SKM-1 treated with dmso at 0.1 percent for 144 hours (cell line): ENCODE measurements around the gene UBLCP1.
A peak's percentile ranks its signal among the peaks of the same experiment; 100 is the strongest.

Experiments used
- DNase-seq: peaks from one replicate; lab custom pipeline; 2025; ENCODE audit not compliant: unreplicated experiment; lab: John Stamatoyannopoulos, UW

UBLCP1 gene

DNA sequence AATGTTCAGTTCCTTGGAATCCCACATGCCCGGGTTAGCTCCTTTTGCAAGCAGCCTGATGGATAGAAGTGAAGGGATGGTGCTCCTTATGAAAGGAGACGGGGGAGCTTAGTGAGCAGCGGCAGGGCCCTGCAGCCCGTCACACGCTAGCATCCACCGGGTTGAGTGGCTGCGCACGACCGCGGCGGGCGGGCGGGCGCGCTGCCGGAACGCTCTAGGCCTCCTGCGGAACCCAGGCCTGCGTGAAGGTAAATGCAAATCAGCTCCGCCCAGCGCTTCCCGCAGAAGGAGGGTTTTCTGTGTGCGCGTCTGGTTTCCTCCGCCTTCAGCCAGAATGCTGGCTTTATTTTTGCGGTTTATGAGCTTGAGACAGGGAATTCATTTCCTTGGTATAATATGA lies 47.4 kb downstream of the UBLCP1 start:
- no peak for DNase-seq

DNA sequence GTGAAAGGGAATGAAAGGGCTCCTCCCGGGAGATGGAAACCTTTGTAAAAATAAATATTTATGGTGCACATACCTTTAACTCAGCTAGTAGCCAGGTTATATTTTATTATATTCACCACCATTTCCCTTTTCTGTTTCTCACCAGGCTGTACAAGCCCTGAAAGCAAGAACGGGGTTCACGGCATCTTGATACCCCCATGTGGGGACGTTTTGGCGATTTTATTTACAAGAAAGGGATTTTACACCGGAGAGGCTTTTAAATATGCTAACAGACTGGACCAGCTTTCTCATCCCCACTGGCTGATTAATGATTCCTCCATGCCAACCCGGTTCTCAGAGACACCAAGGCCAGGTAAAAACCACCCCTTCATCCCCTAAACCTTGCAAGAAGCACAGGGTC lies 48.0 kb downstream of the UBLCP1 start:
- DNase-seq, result no peak

DNA sequence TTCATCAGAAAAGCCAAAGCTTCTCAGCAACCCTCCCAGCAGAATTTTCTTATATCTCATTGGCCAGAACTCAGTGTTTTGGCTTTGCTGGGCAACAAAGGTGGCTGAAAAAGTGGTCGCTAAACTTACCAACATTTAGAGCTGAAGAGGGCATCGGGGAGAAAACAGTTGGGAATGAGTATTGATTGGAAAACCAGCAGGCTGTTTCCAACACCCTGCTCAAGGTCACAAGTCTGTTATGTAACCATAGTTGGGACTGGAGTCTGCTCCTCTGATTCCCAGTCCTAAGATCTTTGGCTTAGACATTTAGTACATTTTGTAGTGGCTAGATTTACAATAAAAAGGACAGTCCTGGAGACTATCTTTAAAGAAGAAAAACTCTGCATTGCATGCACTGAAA lies 50.1 kb downstream of the UBLCP1 start:
- DNase-seq, result no peak

DNA sequence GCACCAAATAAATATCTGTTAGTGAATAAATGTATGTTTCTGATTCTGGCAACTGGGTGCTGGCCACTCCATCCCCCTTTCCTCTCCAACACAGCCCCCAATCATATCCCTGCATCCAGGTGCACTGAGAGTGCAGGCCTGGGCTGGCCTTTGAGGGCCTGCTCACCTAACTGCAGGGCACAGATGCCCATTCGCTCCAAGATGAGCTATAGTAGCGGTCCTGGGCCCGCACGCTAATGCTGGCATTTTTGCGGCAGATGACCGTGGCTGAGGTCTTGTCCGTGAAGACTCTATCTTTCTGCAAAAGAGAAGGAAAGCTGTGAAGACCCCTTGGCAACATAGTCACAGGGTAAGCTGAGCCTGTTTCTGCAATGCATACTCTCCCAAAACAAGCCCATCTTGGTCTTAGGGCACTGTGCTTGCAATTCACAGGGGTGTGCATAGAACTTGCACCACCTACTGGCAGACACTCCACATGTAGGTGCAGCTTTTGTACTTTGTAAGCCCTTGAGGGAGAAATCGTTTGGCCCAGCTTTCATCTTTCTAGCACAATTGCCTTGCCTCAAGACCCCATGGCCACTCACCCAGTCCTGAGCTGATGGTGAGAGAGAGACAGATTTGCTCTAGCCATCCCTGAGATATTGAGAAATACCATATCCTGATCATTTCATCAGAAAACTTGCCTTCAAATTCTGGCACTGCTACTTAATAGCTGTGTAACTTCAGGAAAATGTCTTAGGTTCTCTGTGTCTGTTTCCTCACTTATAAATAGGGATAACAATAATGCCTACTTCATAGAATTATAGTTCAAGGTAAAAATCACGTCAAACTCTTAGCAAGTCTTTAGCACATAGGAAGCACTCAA lies 53.7 kb downstream of the UBLCP1 start:
- peak; percentile 34 for DNase-seq

DNA sequence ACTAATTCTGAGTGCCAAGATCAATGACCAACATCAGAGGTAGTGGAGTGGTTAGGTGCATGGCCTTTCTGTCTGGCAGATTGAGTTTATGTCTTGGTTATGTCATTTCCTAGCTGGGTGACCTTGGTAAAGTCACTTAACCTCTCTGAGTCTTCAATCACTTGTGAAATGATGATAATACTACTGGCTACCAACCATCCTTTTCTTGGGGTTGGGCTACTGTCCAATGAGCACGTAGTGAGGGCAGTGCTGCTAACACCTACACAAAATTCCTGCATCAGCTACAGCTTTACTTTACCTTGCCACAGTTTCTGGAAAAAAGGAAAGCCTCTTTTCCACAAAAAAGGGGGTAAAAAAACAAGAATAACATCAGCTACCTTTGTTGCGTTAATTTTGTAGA lies 54.8 kb downstream of the UBLCP1 start:
- DNase-seq, result no peak

DNA sequence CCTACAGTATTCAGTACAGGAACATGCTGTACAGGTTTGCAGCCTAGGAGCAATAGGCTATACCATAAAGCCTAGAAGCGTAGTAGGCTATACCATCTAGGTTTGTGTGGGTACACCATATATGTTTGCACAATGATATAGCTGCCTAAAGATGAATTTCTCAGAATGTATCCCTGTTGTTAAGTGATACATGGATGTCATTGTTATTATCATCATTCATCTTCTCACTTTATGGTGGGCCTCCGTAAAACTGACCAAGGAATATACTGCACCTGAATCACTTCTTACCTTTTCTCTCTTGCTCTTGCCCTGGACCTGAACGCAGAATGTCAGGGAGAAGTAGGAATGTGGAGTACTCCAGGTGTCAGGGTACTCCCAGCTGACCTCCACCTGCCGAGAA lies 55.4 kb downstream of the UBLCP1 start:
- DNase-seq, result no peak

DNA sequence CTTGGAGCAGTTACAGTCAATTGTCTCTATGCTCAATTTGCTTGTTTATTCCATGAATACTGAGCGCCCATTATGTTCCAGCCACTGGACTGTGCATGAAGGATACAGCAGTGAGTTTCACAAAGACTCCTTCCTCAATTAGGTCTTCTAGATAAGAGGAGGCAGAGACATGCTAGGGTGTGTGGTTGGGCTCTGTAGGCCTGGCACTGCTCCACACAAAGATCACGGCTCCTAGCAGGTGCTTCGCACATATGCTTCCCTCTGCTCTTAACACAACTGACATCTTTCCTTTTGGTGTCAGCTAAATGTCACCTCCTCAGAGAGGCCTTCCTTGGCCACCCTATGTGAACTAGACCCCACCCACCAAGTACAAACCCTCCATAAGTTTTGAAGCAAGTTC lies 56.3 kb downstream of the UBLCP1 start:
- no peak for DNase-seq

DNA sequence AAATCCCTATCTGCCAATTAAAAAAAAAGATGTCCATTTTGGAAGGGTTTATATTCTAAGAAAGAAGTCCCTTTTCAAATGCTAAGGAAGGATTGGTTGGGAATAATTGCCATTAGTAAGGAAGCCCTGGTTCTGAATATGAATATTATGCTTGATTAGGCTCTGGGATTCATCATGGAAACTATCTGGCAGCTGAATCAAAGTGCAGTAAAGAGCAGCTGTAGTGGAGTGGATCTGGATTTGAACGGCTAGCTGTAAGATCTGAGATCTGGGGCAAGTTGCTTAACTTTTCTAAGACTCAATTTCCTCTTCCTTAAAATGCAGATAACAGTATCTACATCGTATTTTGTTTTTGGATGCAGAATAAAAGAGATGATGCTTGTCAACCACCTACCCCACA lies 56.7 kb downstream of the UBLCP1 start:
- no peak for DNase-seq

DNA sequence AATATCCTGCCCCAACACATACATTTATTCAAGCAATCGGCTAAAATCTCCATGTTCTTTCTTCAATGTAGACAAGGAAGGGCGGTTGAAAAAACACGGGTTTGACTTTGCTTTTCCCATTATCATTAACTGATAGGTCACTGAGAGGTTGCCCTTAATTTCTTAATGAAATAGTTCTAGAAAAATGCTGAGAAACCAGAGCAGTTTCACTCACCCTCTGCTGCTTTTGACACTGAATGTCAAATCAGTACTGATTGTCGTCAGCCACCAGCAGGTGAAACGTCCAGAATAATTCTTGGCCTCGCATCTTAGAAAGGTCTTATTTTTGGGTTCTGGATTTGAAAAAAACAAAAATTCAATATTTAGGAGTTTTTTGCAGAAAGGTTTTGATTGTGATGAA lies 59.1 kb downstream of the UBLCP1 start:
- no peak for DNase-seq

DNA sequence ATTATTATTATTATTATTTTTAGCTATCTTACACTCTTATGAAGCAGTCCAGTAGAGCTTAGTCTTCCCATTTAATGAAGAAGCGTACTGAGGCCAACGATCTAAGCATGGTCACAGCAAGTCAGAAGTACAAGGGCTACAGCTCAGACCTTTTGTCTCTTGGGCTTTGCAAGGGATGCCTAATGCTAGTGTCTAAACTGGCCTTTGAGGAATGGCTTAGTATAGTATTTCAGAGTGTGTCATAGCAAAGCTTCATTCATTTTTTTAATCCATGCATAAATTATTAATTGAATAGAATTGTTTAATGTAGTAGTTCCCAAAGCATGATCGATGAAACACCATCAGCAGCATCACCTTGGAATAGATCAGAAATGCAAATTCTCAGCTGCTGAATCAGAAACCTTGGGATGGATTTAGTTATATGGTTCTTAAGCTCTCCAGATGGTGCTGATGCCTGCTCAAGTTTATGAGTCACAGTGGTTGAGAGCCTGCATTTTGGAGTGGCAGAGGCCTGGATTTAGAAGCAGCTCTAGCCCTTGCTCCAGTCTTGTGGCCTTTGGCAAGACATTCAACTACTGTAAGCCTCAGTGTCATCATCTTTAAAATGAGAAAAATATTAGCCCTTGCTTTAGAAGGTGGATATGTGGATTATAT lies 61.1 kb downstream of the UBLCP1 start:
- no peak for DNase-seq

DNA sequence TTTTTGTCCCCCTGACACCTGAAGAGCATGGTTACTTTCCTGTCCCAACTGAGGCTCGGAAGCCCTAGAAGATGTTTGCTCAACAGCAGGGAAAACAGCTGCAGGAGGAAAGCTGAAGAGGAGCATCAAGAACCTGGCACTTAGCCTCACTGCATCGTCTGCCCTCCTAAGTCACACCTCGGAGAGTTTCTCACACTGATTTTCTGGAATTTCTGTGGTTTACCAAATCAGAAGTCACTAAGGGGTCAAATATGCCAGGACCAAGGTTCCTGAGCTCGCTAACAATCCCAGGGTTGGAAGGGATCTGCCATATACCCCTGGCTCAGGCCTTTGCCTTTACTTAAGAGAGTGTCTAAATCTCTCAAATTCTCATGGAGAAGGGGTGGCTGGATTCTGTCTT lies 61.9 kb downstream of the UBLCP1 start:
- DNase-seq, result no peak

DNA sequence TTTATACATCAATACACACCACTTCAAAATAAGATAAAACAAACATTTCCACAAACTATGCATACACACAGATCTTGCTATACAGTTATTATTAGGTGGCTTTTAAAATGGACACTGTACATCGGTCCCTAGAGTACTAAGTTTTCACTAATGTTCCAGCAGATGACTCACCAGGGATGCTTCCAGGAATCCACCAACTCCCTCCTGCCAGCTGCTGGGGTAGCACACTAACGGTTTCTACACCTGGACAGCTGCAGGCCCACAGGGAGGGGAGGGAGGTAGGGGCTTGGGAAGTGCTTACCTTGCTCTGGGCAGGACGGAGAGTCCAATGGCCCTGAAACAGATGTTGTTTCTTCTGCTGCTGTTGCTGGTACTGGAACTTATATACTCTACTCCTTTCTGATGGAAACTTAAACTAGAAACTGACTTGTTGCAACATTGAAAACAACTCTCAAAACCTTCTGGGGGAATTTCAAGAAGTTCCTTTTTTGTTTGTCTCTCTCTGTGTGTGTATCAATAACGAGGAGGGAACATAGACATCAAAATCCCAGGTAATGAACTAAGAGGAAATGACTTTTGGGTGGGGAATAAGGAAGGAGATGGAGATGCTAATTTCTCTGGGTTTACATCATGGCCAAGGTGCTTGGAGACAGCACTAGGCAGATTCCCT lies 67.2 kb downstream of the UBLCP1 start, which contains the start of gene IL12B:
TSS of gene IL12B (minus strand) at position 357 of the 670 bp plus-strand sequence. CDS start 3,705 bp downstream, outside the sequence.
- no peak for DNase-seq

DNA sequence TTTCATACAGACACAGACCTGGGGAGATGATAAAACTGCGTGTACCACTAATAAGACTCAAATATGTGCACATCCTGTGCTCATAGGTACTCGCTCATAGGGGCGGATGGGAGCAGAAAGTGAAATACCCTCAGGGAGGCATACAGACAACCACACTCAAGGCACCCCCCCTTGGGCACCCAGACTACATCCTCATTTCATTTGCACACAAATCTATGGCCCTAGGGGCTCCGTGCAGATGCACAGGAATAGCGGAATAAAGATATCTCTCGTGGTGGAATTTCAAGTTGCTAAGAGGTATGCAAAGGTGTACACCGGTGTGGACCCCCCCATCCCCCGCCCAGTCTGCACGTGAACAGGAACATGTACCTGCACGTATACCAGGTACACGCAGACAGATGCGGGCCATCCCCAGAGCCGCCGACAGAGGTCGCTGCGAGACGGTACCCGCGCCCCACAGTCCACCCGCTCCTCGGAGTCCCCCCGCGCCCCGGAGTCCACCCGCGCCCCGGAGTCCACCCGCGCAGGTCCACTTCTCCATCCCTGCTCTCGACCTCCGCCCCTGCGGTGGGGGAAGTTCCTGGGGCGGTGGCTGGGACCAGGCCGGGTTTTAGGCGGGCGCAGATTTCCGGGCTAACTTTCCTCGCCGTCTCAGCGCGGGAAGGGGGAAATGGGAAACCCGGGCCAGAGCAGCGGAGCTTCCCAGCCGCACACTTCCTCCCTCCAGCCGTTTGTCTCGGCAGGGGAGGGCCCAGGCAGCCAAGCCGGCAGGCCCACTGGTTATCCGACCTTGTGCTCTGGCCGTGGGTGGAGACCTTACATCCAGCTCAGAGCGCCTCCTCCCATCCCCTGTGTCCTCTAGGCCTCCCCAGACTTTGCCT lies 68.2 kb downstream of the UBLCP1 start:
- DNase-seq, result peak; percentile 47

DNA sequence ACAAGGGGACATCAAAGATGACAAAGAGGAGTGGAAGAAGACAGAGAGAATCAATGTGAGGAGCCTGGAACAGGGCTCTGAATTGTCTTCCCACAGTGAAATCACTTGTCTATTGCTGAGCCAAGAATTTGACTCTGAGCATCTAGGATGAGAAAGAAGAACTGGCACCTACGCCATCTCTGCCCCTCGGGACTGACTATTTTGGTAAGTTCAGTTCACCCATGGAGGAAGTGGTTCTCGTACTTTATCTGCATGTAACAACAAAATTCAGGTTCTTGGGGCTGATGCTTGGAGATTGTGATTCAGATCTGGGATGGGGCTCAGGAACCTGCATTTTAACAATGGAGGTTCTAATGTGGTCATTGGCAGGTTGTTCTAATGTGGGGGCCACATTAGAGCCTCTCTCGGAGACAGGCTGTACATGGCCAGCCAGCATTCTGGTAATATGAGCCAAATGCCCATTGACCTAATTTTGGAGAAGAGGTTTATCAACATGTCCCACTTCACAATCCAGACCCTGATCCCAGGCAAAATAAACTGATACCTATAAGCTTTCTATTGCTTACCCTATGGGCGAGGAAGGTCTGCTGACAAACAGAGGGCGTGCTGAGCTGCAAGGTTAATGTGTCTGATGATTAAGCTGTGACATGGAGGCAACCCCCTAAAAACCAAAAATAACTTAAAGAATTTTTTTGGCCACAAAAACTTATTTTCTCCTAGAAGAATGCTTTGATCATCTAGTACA lies 69.9 kb downstream of the UBLCP1 start:
- no peak for DNase-seq

DNA sequence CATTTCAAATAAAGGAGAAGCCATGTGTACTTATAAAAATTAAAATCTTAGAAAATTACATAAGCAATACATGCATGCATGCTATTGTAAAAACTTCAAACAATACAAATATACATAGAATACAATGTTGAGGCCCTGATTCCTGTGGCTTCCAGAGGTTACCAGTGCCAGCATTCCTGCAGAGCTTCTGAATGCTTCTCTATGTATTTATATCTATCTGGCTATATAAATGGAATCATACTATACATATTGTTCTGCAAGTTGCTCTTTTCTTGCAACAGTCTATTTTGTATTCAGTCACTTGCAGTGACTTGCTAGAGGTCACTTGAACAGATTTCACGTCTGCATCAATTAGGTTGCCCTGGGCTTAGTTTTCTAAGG lies 70.4 kb downstream of the UBLCP1 start:
- DNase-seq, result no peak
